Measurements from ENCODE around the gene FUT6. TPM values are rescaled to one million over a fixed set of nuclear protein-coding genes. Genes with fewer than 3 reads are reported as not detected.

Gene FUT6
- total RNA-seq, 1 donor from 2014 or later = not detected

DNA sequence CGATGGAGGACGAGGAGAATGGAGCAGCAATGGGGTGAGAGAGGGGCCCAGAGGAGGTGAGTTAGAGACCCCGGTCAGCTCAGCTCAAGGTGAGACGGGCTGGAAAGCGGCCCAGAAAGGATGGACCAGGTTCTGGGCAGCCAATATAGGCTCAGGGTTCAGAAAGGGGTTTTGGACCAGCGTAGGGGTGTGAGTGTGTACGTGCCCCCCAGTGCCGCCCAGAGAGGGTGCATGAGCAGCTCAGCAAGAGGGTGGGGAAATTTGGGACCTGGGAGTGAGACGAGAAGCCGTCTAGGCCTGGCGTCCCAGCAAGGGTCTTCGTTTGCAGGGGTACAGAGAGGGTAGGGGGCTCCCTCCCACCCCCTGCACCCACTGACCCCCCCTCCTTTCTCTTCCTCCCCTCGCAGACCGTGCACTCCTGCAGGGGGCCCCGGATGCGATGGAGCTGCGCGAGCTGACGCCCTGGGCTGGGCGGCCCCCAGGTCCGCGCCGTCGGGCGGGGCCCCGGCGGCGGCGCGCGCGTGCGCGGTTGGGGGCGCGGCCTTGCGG, 12.1 kb downstream of the FUT6 start:
- no peak for DNase-seq
- no peaks in the 10 kb centered on the region for H3K36me3 Mint-ChIP-seq (ENCODE audit: low read depth)
- intact Hi-C loops (cut with micrococcal nuclease) = loop anchor here (5.0 to 10.0 kb wide), 2 partner anchors 75 to 137 kb away; partner anchors contain the start of genes NDUFA11 and VMAC
- peak overlapping the region; percentile 100 for H3K4me3 Mint-ChIP-seq
- H3K27ac Mint-ChIP-seq = peak overlapping the region; percentile 92
- H3K27me3 Mint-ChIP-seq = no peaks in the 10 kb centered on the region
- H3K4me1 Mint-ChIP-seq = peaks cover 8% of the 10 kb centered on the region
- no peaks in the 10 kb centered on the region for H3K9me3 Mint-ChIP-seq

DNA sequence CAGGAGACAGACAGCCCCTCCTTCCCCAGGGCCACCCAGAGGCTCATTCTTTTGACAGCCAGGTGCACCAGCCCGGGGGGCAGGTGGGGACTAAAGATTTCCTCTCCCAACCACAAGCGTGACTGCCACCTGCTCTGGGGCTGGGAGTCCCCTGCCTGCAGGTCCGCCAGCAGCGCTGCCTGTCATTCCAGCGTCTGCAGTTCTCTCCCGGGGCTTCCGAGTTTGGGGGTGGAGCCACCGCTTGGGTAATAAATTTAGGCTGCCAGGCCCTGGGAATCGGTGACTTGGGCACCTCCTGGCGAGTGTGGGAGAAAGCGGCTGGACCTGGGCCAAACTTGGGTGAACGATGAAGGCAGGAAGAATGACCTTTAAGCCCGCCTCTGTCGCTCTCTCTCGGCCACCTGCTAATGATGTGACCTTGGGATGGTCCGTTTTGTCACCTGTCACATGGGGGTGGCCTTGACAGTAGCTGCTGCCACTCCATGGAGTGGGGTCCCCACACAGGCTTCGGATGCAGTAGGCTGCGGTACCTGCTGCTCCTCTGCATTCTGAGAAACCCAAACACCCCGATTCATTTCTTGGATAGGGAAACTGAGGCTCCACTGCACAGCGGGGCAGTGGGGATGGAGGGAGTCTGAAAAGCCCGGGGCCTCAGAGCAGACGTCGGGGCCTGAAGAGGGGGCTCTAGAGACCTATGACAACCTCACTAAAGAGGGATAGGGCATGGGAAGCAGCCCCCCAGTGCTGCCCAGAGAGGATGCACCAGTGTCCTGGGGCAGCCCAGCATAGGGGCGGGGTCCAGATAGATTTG, 12.8 kb downstream of the FUT6 start:
- Mint-ChIP-seq H3K4me1 (peaks cover 8% of the 10 kb centered on the region), H3K27ac (peak overlapping the region; percentile 92), H3K9me3 (no peaks in the 10 kb centered on the region), H3K27me3 (no peaks in the 10 kb centered on the region), H3K36me3 (ENCODE audit: low read depth) (no peaks in the 10 kb centered on the region), H3K4me3 (peak overlapping the region; percentile 100)
- intact Hi-C loops (cut with micrococcal nuclease) = loop anchor here (5.0 to 10.0 kb wide), 2 partner anchors 76 to 138 kb away; partner anchors contain the start of genes NDUFA11 and VMAC
- peak; percentile 74 for DNase-seq

GRCh38 chr19:5825178-5825577, 14.3 kb downstream of the FUT6 start:
- no peaks in the 10 kb centered on the region for H3K9me3 Mint-ChIP-seq
- no peaks in the 10 kb centered on the region for H3K27me3 Mint-ChIP-seq
- no peak for DNase-seq
- no peaks in the 10 kb centered on the region for H3K36me3 Mint-ChIP-seq (ENCODE audit: low read depth)
- intact Hi-C loops (cut with micrococcal nuclease) = loop anchor here (5.0 to 10.0 kb wide), 2 partner anchors 77 to 140 kb away; partner anchors contain the start of genes NDUFA11 and VMAC
- no peak overlapping the region for H3K27ac Mint-ChIP-seq
- peaks cover 8% of the 10 kb centered on the region for H3K4me1 Mint-ChIP-seq
- H3K4me3 Mint-ChIP-seq = no peak overlapping the region

DNA sequence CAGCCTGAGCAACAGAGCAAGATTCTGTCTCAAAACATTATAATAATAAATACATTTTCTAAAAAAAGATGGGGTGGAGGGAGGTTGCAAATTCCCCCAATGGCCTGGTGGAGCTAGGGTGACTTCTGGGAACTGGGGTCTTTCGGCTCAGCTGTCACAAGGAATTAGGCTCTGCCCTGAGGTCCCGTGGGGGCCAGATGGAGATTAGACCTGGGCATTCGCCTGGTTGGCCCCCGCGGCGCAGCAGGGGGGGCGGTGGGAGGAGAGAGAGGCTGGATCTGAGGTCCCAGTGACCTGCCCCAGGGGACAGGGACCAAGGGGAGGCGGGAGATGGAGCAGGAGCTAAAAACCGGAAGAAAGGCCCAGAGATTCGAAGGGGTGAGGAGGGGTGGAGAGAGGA, 14.8 kb downstream of the FUT6 start:
- no peak for DNase-seq
- Mint-ChIP-seq H3K36me3 (ENCODE audit: low read depth) (no peaks in the 10 kb centered on the region), H3K4me3 (no peak overlapping the region), H3K4me1 (peaks cover 8% of the 10 kb centered on the region), H3K27me3 (no peaks in the 10 kb centered on the region), H3K27ac (no peak overlapping the region), H3K9me3 (no peaks in the 10 kb centered on the region)
- intact Hi-C loops (cut with micrococcal nuclease) = loop anchor here (5.0 to 10.0 kb wide), 2 partner anchors 78 to 140 kb away; partner anchors contain the start of genes NDUFA11 and VMAC

DNA sequence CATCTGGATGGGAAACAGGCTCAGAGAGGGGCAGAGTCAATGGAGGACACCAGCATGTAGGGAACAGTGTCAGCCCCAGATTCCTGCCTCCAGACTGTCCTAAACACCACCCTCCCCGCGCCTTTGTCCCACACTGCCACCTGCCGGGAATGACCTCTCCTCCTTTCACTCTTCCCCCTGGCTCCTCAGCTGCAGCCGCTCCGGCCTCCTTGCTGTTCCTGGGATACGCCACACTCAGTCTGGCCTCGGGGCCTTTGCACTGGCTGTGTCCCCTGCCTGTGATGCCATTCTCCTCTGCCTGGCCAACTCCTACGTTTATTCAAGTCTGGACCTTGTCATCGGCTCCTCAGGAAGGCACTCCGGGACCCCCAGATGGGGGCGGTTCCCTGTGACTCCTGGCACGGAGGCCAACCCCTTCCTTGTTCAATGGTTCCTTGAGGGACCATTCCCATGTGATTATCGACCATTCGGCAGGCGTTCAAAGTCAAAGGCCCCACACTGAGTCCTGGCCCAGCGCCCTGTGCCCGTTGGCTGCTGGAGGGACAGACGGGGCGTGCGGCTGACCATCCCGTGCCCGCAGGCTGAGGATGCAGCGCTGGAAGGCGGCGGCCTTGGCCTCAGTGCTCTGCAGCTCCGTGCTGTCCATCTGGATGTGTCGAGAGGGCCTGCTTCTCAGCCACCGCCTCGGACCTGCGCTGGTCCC, 15.8 kb downstream of the FUT6 start:
- H3K36me3 Mint-ChIP-seq (ENCODE audit: low read depth) = no peaks in the 10 kb centered on the region
- intact Hi-C loops (cut with micrococcal nuclease) = loop anchor here (10.0 kb wide), 1 partner anchor 141 kb away; no protein-coding TSS in a partner anchor
- H3K4me3 Mint-ChIP-seq = no peak overlapping the region
- no peak overlapping the region for H3K27ac Mint-ChIP-seq
- DNase-seq = peak; percentile 57
- no peaks in the 10 kb centered on the region for H3K9me3 Mint-ChIP-seq
- H3K4me1 Mint-ChIP-seq = peaks cover 8% of the 10 kb centered on the region
- no peaks in the 10 kb centered on the region for H3K27me3 Mint-ChIP-seq

DNA sequence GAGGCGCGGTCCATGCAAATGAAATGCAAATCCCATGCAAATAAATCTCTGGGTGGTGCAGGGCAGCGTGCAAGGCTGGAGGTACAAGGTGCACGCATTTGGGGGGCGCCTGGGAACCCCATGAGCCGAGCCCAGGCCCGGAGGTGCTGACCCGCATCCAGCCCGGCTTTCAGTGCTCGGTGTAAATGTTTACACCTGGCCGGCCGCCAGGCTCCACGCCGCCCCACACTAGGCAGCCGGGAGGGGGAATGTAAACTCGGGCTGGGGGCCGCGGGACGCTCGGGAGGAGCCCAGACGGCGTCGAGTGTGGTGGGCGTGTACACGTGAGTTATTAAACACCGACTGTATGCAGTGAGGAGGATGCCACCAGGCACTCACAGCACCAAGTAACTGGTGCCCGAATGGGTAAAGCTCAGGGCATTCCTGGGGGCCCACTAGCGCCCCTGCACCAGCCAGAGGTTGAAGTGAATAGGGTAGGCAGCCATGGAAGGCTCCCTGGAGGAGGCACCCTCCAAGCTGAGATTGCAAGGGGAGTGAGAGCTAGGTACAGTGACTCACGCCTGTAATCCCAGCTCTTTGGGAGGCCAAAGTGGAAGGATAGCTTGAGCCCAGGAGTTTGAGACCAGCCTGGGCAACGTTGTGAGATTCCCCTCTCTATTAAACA, 17.2 kb downstream of the FUT6 start:
- no peak overlapping the region for H3K4me3 Mint-ChIP-seq
- DNase-seq = no peak
- peaks cover 4% of the 10 kb centered on the region for H3K4me1 Mint-ChIP-seq
- H3K9me3 Mint-ChIP-seq = no peaks in the 10 kb centered on the region
- H3K27me3 Mint-ChIP-seq = no peaks in the 10 kb centered on the region
- no peak overlapping the region for H3K27ac Mint-ChIP-seq
- H3K36me3 Mint-ChIP-seq (ENCODE audit: low read depth) = no peaks in the 10 kb centered on the region
- intact Hi-C loops (cut with micrococcal nuclease) = loop anchor here (10.0 kb wide), 1 partner anchor 142 kb away; no protein-coding TSS in a partner anchor

DNA sequence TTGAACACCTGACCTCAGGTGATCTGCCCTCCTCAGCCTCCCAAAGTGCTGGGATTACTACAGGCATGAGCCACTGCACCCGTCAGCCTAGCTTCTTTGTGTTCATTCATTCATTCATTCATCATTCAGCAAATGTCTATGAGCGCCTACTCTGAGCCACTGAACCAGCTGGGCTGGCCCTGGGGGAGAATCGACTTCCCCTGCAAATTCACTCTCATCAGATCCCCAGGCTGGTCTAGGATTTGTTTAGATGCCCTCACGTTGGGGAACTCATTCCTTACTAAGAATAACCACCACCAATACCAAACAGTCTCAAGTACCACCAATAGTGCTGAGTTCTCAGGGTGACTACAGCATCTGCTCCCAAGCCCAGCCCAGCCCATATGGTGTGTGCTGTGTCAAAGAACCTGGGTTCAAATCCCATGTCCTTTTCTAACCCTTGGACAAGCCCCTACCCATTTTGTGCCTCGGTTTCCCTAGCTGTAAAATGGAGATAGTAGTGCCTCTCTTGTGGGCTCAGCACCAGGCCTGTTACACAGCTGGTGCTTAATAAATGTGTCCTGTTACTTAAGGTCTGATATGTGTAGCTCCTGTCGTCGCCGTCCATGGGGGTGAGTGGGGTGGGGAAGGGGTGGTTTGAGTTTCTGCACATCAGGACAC, 17.9 kb downstream of the FUT6 start:
- intact Hi-C loops (cut with micrococcal nuclease) = loop anchor here (10.0 kb wide), 1 partner anchor 143 kb away; no protein-coding TSS in a partner anchor
- Mint-ChIP-seq H3K27me3 (no peaks in the 10 kb centered on the region), H3K4me3 (no peak overlapping the region), H3K36me3 (ENCODE audit: low read depth) (no peaks in the 10 kb centered on the region), H3K4me1 (no peaks in the 10 kb centered on the region), H3K9me3 (no peaks in the 10 kb centered on the region), H3K27ac (no peak overlapping the region)
- no peak for DNase-seq

DNA sequence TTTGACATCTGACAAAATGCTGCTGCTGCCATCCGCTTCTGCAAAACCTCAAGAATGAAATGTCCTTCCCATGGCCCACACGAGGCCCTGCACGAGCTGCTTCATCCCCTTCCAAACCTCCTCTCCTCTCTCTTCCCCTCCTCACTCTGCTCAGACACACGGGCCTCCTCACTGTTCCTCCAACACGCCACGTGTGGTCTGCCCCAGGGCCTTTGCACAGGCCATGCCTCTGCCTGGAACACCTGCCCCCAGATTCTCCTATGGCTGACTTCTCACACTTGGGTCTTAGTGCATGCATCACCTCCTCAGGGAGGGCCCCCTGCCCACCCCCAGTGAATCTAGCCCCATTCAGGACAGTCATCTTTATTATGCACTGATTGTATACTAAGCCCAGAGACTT, 18.7 kb downstream of the FUT6 start:
- no peak overlapping the region for H3K4me3 Mint-ChIP-seq
- no peaks in the 10 kb centered on the region for H3K9me3 Mint-ChIP-seq
- intact Hi-C loops (cut with micrococcal nuclease) = loop anchor here (10.0 kb wide), 1 partner anchor 144 kb away; no protein-coding TSS in a partner anchor
- no peak overlapping the region for H3K27ac Mint-ChIP-seq
- no peaks in the 10 kb centered on the region for H3K27me3 Mint-ChIP-seq
- DNase-seq = peak; percentile 53
- no peaks in the 10 kb centered on the region for H3K36me3 Mint-ChIP-seq (ENCODE audit: low read depth)
- no peaks in the 10 kb centered on the region for H3K4me1 Mint-ChIP-seq

DNA sequence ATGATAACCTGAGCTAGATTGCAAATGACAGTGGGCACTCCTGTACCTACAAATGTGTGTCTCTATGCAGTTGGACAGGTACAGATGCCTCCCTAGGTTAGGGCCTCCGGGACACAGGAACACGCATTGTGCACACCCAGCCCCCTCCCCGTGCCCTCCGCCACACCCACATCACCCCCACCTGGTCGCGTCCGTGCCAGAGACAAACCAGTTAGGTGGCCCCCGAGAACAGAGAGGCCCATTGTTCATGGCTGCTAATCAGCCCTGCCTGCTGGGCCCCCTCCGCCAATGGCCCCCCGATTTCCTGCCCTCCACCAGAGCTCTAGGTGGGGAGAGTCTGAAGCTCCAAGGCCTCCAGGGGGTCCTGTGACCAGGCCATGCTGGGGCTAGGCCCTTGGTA, 20.9 kb downstream of the FUT6 start:
- Mint-ChIP-seq H3K27me3 (no peaks in the 10 kb centered on the region), H3K36me3 (ENCODE audit: low read depth) (no peaks in the 10 kb centered on the region), H3K4me1 (no peaks in the 10 kb centered on the region), H3K4me3 (no peak overlapping the region), H3K27ac (no peak overlapping the region), H3K9me3 (no peaks in the 10 kb centered on the region)
- intact Hi-C loops (cut with micrococcal nuclease) = no loop called here
- no peak for DNase-seq

- no peak for DNase-seq
- no peaks in the 10 kb centered on the region for H3K9me3 Mint-ChIP-seq
- no peak overlapping the region for H3K27ac Mint-ChIP-seq
- intact Hi-C loops (cut with micrococcal nuclease) = no loop called here
- H3K36me3 Mint-ChIP-seq (ENCODE audit: low read depth) = no peaks in the 10 kb centered on the region
- no peaks in the 10 kb centered on the region for H3K4me1 Mint-ChIP-seq
- no peak overlapping the region for H3K4me3 Mint-ChIP-seq
- H3K27me3 Mint-ChIP-seq = no peaks in the 10 kb centered on the region
Measured at GRCh38 chr19:5817218-5817617, 22.3 kb downstream of the FUT6 start.

GRCh38 chr19:5814852-5815246, 24.7 kb downstream of the FUT6 start:
- H3K27ac Mint-ChIP-seq = no peak overlapping the region
- no peaks in the 10 kb centered on the region for H3K9me3 Mint-ChIP-seq
- no peaks in the 10 kb centered on the region for H3K27me3 Mint-ChIP-seq
- intact Hi-C loops (cut with micrococcal nuclease) = no loop called here
- H3K4me3 Mint-ChIP-seq = no peak overlapping the region
- no peak for DNase-seq
- no peaks in the 10 kb centered on the region for H3K4me1 Mint-ChIP-seq
- H3K36me3 Mint-ChIP-seq (ENCODE audit: low read depth) = no peaks in the 10 kb centered on the region

- DNase-seq = no peak
- Mint-ChIP-seq H3K9me3 (no peaks in the 10 kb centered on the region), H3K36me3 (ENCODE audit: low read depth) (no peaks in the 10 kb centered on the region), H3K27me3 (no peaks in the 10 kb centered on the region), H3K4me3 (no peak overlapping the region), H3K27ac (no peak overlapping the region), H3K4me1 (no peaks in the 10 kb centered on the region)
- intact Hi-C loops (cut with micrococcal nuclease) = no loop called here
Measured at GRCh38 chr19:5814123-5814851, 25.2 kb downstream of the FUT6 start.
